Right ventricle myocardium superior (tissue), 1 donor: ENCODE results near the gene BHLHE40. TPM values are rescaled to one million over a fixed set of nuclear protein-coding genes. Genes with fewer than 3 reads are reported as not detected.
"Not testable (repeated sequence)": the region's sequence is repeated elsewhere in the genome, so short reads cannot be mapped to it uniquely, and the experiment has no call there.

ENCODE experiments used
- ATAC-seq: fragments of 200-7000 bp; cut with Tn5 transposase; one replicate; pipeline ENCODE4 v1.9.1; 2020; ENCODE audit warnings: mild to moderate bottlenecking; ENCODE audit not compliant: poor library complexity
- DNase-seq: peaks from one replicate; pipeline ENCODE4 v3.0.0-alpha.2; 2020
- intact Hi-C: fragments of 100-400 bp; cut with DNase I; formaldehyde crosslinking; loops from one replicate; pipeline ENCODE4 v1.11.2; 2022
- total RNA-seq: library from RNA; stranded (reverse); fragmentation: NEBNext Ultra II Directional; extraction: Animal tissue kit (Norgen Biotek cat#: 25700); gene quantifications from one replicate; pipeline ENCODE4 v1.2.1, GENCODE V29; 2021
- donor health status: DM: no; HTN: yes; CAD: no; lungs with severe emphysema.

BHLHE40 gene
- total RNA-seq, 1 donor from 2014 or later = 22.8 TPM

- intact Hi-C loops = no loop called here
- DNase-seq = no peak
- no peak for ATAC-seq
Observed at GRCh38 chr3:4956738-4957137, 22.5 kb upstream of the BHLHE40 start.

GRCh38 chr3:4957978-4958377 lies 21.3 kb upstream of the BHLHE40 start:
- ATAC-seq = no peak
- intact Hi-C loops = no loop called here
- no peak for DNase-seq

- ATAC-seq (no peak), DNase-seq (no peak)
- intact Hi-C loops = no loop called here
Observed at GRCh38 chr3:4959180-4959579, 20.1 kb upstream of the BHLHE40 start.

- DNase-seq, ATAC-seq, intact Hi-C loops: not testable (repeated sequence)
Observed at GRCh38 chr3:4961865-4962264, 17.4 kb upstream of the BHLHE40 start.

GRCh38 chr3:4963669-4964570 lies 15.3 kb upstream of the BHLHE40 start:
- DNase-seq (no peak), ATAC-seq (no peak)
- intact Hi-C loops = no loop called here

GRCh38 chr3:4966006-4966405 lies 13.2 kb upstream of the BHLHE40 start:
- ATAC-seq, DNase-seq, intact Hi-C loops: not testable (repeated sequence)

- DNase-seq, ATAC-seq, intact Hi-C loops: not testable (repeated sequence)
Observed at GRCh38 chr3:4967683-4968082, 11.6 kb upstream of the BHLHE40 start.

GRCh38 chr3:4971437-4971836 lies 7.8 kb upstream of the BHLHE40 start:
- DNase-seq = not testable (repeated sequence)

GRCh38 chr3:4971838-4972237 lies 7.4 kb upstream of the BHLHE40 start:
- DNase-seq = no peak
- intact Hi-C loops = no loop called here
- ATAC-seq = no peak

More at GRCh38 chr3:4971437-4971836, 7.8 kb upstream of the BHLHE40 start:
- ATAC-seq, intact Hi-C loops: not testable (repeated sequence)

- DNase-seq (no peak), ATAC-seq (no peak)
- intact Hi-C loops = no loop called here
Observed at GRCh38 chr3:4972652-4973643, 6.3 kb upstream of the BHLHE40 start.

- no peak for ATAC-seq
- intact Hi-C loops = no loop called here
Observed at GRCh38 chr3:4974154-4974553, 5.1 kb upstream of the BHLHE40 start.

GRCh38 chr3:4976109-4976508 lies 3.1 kb upstream of the BHLHE40 start:
- peak; percentile 67 for DNase-seq
- ATAC-seq = no peak
- intact Hi-C loops = loop anchor here (5.0 kb wide), 1 partner anchor 254 kb away; no protein-coding TSS in a partner anchor

More at GRCh38 chr3:4974154-4974553, 5.1 kb upstream of the BHLHE40 start:
- no peak for DNase-seq

- intact Hi-C loops = loop anchor here (5.0 kb wide), 1 partner anchor 255 kb away; no protein-coding TSS in a partner anchor
- peak; percentile 46 for ATAC-seq
- DNase-seq = peak; percentile 93
Observed at GRCh38 chr3:4977001-4977852, 2.0 kb upstream of the BHLHE40 start.

GRCh38 chr3:4977853-4978203 lies 1.4 kb upstream of the BHLHE40 start:
- intact Hi-C loops = loop anchor here (5.0 kb wide), 1 partner anchor 256 kb away; no protein-coding TSS in a partner anchor
- ATAC-seq (no peak), DNase-seq (no peak)

- intact Hi-C loops = loop anchor here (5.0 kb wide), 1 partner anchor 256 kb away; no protein-coding TSS in a partner anchor
- peak; percentile 76 for ATAC-seq
- peak; percentile 97 for DNase-seq
Observed at GRCh38 chr3:4978204-4978965, 852 bp upstream of the BHLHE40 start.

GRCh38 chr3:4978966-4979427 lies 240 bp upstream of the BHLHE40 start:
- DNase-seq (peak; percentile 96), ATAC-seq (peak; percentile 69)
- intact Hi-C loops = loop anchor here (5.0 kb wide), 1 partner anchor 257 kb away; no protein-coding TSS in a partner anchor
